Stimulated activated CD4-positive, alpha-beta T cell treated with anti-CD3 and anti-CD28 coated beads, Interleukin-1b, Interleukin-23, amount 100 ng/mL, for 48 hours (primary cell): Measurements from ENCODE around the gene GABBR2.
"Not testable (repeated sequence)": the region's sequence is repeated elsewhere in the genome, so short reads cannot be mapped to it uniquely, and the experiment has no call there.

Experiments used
- DNase-seq: peaks from one replicate; pipeline ENCODE4 v3.0.0-alpha.2; 2020

The GABBR2 gene

DNA sequence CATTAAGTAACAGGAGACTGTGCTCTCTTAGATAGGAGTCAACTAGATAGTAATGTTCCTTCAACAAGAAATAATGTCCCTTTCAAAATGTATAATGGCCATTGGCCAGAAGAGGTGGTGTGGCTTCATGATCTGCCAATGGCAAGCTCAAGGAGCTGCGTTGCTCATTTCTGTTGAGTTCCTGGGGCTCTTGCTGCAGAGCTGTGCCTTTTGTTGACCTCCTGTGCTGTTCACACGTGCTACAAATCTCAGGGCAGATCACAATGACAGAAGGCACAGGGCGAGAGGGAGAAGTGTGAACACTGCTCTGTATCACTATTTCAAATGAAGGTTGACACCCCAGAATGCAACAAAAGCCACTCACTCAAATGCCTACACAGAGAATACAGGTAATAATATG lies 437.3 kb downstream of the GABBR2 start:
- DNase-seq, result no peak

DNA sequence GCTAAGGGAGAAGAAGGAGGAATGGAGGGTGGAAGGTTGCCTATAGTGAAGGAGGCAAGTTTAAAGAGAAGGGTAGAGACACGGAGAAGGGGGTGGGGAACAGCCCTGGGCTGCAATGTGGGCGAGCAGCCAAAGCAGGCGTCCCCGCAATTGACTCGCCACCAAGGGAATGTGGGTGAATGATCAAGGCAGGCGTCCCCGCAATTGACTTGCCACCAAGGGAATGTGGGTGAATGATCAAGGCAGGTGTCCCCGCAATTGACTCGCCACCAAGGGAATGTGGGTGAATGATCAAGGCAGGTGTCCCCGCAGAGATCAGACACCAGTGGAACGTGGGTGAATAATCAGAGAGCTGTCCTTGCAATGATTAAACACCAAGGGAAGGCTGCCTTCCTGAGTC lies 438.5 kb downstream of the GABBR2 start:
- DNase-seq, result not testable (repeated sequence)

DNA sequence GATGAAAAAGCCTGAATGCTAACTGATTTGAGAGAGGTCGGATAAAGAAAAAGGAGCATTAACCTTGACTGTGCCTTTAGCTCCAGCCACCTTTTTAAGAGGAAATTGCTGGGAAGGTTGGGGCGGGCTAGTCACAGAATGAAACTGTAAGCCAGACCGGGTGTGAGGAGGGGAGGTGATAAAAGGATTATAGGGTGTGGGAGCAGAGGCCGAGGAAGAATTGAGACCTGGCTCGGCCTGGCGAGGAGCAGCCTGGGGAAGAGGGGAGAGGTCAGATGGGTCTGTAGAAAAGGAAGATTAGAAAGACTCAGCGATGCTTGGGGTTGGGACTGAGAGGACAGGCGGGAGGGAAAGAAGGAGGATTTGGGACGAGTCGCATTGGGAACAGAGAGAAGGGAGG lies 439.1 kb downstream of the GABBR2 start:
- not testable (repeated sequence) for DNase-seq

DNA sequence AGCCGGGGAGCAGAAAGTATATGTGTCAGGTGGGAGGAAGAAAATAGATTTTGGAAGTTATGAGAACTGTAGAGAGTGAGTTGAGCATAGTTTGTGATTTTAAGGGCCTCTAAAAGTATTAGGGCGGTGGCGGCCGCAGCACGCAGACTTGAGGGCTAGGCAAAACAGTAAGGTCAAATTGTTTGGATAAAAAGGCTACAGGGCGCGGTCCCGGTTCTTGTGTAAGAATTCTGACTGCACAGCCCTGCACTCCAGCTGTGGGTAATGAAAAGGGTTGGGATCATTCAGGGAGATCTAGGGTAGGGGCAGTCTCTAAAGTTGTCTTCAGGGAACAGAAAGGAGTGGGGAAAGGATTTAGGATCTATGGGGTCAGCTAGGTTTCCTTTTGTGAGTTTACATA lies 441.2 kb downstream of the GABBR2 start:
- DNase-seq, result not testable (repeated sequence)

DNA sequence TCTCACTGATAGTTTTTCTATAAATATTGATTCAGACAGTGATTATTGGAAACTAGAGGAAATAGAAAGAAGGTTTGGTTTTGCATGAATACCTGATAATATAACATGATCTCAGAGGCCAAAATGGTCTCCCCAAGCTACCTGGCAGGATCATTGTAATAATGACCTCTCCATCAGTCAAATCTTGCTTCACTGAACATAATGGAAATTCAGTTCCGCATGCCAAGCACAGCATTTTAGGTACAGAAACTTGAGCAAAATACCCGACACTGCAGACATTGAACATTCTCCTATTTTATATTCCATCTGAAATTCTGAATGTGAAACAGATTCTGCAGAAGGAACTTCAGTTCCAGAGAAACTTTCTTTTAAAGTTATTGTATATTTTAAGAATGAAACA lies 444.2 kb downstream of the GABBR2 start:
- DNase-seq, result no peak

DNA sequence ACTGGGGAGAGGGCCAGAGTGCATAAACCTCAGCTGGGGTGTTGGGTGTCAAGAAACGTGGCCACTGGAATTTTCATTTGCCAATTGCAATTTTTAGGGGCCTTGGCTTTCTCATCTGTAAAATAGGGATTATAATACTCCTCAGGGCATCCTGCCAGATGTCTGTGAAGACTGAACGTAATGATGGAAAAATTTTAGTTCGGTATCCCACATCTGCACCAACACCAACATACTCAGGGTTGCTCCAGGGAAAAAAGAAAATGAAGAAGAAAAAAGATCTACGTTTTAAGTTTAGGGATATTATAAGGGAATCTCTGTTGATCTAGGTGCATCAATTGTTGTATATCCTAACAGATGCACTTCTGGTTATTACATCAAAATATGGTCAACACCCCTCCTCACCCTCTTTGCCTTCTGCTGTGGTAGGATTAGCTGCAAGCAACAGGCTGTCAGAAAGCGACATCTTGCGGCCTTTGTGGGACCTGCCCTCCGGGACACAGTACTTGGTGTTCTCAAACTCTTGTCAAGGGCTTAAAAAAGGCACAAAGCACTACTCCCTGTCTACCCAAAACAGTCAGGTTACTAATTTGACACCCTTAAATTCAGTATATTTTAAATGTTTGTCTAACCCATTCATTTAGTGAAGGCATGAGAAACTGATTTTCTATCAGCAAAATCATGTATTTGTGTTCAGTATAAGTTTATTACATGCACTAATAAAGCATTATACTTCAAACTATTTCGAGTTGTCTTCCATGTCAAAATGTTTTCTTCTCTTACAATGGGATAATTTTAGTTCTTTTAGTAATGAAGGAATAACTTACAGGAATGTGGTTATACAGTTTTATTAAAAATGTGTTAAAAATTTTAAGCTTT lies 445.0 kb downstream of the GABBR2 start:
- peak; percentile 82 for DNase-seq

DNA sequence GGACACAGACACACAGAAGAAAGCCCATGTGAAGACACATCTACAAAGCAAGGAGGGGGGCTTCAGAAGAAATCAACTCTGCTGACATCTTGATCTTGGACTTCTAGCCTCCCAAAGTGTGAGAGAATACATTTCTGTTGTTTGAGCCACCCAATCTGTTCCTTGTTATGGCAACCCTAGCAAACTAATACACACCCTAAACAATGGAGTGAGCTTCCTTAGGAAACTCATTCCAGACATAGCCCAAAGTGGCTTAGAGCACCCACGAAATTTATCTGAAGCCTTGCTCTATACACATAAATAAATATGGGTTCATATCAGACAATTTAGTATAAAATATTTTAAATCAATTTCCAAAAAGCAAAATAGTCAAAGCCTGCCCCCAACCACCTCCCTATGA lies 445.7 kb downstream of the GABBR2 start:
- DNase-seq, result no peak

DNA sequence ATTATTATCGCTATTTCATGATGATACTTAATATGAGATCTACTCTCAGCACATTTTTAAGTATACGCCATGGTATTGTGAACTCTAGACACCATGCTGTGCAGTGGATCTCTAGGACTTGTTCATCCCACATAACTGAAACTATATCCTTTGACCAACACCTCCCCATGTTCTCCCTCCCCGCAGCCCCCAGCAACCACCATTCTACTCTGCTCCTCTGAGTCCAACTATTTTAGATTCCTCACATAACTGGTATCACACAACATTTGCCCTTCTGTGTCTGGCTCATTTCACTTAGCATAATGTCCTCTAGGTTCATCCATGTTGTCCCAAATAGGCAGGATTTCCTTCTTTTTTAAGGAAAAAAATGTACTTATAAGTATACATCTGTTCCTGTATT lies 446.7 kb downstream of the GABBR2 start:
- DNase-seq, result no peak

DNA sequence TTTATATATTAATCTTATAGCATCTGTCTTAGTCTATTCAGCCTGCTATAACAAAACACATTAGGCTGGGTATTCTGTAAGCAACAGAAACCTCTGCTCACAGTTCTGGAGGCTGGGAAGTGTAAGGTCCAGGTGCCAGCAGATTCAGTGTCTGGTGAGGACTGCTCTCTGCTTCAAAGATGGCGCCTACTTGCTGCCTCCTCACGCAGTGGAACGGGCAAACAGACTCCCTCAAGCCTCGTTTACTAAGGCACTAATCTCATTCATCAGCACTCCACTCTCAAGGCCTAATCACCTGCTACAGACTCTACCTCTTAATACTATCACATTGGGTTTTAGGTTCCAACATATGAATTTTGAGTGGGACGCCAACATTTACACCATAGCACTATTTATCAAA lies 448.1 kb downstream of the GABBR2 start:
- no peak for DNase-seq

DNA sequence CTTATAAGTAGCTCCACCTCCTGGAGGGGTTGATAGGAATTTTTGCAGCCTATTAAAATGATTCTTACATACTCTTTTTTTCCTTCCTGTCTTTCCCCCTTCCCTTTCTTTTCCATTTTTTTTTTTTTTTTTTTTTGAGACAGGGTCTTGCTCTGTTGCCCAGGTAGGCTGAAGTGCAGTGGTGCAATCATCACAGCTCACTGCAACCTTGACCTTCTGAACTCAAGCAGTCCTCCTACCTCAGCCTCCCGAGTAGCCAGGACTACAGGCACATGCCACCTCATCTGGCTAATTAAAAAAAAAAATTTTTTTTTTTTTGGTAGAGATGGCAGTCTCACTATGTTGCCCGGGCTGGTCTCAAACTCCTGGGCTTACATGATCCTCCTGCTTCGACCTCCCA lies 448.9 kb downstream of the GABBR2 start:
- DNase-seq, result no peak

DNA sequence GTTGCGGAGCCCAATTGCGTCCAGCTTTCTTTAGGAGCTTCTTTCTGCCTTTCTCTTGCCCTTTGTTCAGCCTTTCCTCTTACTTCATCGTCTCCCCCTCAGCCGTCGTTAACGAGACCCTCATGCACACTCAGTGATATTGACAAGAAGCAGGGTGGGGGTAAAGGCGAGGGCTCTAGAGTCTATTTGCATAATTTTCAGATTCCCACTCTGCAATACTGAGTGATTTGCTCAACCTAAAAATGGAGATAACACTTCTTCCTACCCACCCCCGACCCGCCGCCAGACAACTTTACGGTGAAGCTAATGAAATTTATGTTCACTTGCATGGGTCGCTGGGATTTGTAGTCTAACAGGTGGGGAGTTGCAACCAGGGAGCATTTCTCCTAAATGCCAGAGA lies 452.0 kb downstream of the GABBR2 start:
- DNase-seq, result peak; percentile 30

DNA sequence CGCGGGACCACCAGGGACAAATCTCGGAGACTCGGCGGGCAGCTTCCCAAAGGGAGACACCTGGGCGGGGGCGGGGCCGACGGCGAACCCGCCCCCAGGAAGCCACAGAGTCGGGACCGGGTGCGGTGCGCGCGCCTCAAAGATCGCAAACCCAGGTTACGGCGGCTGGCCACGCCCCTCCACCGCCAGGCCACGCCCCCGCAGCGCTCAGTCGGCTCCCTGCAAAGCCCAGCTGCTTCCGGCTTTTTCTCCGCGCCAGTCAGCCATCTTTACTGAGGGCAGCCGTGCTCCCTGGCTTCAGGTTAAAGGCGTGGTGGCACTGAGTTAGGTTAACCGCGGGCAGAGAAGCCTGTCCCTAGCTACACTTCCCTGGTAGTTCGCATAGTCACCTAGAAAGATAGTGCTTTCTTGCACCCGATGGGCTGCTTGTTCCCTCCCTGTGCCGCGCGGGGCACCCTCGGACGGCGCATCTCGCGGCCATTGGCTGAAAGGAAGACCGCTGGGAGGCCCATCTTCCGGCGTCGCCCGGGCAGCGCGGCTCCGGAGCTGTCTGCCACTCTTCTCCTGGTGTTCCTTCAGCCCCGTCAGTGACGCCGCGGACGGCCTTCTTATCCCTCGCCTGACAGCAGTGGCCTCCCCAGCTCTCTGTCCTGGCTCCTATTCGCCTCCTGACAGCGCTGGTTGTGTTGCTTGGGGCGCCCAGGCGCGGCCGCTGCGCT lies 453.0 kb downstream of the GABBR2 start, which contains the start of gene TBC1D2:
Gene TBC1D2 (minus strand): TSS at position 72 of the 719 bp plus-strand sequence. CDS start 108 bp downstream, outside the sequence.
- peak; percentile 96 for DNase-seq

DNA sequence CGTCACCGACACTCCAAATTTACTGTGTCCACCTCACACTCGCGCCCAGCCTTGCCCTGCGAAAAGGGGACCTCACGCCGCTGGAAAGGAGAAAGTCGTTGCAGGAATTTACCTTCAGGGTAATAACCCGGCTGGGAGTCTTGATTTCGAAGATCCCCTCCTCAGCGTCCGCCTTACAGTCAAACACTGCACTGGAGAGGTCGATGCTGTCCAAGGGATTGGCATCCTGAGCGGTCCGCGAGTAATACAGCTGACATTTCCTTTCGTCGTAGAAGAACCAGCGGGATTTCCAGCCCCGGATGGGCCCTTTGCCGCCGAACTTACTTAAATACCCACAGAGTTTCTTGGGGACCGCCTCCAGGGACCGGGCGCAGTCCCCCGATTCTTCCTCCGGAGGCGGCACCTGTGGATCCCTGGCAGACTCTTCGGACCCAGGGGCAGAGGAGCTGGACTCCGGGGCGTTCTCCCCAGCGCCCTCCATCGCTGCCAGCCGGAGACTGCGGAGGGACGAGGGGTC lies 453.6 kb downstream of the GABBR2 start:
- no peak for DNase-seq

DNA sequence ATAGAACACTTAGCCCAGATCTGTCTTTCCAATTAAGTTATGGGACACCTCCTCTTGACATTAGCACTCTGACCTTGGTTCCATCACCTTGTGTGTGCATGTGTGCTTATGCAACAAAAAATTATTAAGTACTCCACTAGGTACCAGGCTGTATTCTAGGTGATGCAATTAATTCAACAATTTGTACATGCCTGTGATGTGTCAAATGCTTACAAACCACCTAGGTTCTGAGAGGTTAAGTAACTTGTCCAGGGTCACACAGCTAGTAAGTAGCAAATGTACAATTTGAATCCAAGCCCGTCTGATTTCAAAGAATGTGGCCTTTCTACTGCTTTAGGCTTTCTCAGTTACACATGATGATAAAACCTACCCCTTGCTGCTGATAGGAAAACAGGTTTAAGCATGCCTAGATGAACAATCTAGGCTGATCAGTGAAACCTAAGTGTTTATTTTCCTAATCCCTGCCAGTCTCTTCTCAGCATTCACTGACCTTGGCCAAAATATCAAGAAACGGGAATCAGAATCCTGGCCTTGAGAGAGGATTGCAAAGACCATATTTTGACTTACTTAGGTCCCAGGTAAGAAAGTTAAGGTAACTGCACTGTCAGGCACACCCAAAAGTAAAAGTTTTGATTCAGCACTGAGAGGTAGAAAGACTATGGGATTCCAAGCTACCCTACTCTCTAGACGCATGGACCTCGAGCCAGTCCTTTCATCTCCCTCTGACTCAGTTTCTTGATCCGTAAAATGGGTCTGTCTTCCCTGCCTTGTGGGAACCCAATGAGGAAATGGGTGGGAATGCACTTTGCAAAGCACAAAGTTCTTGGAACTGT lies 454.3 kb downstream of the GABBR2 start:
- DNase-seq, result no peak

DNA sequence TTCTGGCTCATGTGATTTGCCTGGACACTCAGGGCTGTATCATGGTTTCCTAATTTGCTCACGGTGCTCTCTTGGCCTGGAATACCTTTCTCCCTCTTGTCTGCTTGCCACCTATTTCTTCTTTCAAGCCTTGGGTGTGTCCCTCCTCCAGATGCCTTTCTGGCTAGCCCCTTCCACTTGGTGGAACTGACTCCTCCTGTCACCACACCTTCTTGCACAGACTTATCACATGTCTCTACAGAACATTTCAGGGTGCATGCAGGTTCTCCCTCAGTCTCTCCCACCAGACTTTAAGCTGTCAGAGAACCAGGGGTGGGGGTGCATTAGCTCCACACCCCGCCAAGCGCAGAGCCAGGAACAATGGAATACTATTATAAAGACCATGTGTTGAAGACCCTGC lies 455.2 kb downstream of the GABBR2 start:
- no peak for DNase-seq

DNA sequence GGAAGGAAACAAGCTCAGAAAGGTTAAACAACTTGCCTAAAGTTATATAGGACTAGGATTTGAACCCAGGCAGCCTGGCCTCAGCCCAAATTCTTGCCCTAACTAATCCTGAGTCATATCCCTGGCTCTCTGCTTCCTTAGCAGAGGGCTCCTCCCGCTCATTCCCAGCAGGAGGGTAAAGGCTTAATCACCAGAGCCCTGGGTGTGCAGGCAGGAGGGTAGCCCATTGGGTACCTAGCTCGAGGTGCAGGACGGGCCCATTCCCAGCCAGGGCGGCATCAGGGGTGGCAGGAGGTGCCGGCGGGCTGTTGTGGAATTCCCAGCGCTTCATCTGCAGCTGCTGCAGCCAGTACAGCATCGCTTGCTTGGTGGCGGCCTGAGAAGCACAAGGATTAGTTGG lies 457.2 kb downstream of the GABBR2 start:
- no peak for DNase-seq

DNA sequence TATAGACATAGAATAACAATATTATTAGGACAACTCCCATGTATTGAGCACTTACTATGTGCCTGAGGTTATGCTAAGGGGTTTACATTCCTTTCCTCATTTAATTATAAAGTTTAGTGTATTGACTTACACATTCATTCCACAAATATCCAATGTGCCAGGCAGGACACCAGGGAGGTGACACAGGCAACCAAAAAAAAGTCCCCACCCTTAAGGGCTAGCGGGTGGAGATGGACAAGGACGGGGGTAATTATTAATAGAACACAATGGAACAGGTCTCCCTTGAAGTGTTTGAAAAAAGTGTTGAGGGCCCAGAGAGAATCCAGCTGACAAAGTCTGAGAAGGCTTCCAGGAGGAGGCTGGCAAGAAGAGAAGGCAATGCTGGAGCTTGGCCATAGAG lies 459.0 kb downstream of the GABBR2 start:
- no peak for DNase-seq

DNA sequence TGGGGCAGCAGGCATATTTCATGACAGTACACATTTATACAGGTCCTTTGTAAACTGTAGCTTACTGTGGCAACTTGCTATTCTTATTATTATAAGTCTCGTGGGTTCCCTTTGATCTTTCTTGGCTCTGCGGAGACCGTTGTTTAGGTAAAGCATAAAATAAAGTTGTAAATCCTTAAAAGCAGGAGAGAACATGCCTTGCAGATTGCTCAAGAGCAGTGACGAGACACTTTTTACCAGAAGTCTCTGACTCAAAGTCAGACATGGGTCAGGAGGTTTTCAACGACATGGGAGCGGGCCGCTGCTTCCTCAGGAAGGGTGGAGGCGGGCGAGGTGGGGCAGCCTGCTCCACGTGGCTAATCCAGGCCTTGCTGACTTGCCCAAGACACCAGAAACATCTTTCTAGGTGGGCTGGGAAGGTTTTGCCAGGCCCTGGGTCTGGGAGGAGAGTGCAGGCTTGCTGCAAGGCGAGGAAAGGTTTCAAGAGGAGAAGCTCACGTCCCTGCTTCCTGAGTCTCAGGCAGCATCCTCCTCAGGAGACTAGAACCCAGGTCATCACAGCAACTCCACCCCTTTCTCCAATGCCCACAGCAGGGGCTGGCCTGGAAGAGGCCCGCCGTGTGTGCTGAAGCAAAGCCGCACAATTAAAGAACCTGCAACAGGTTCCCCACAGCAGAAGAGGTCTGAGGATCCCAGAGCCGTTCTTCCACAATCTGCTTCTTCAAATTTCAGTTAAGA lies 459.8 kb downstream of the GABBR2 start:
- DNase-seq, result peak; percentile 17

DNA sequence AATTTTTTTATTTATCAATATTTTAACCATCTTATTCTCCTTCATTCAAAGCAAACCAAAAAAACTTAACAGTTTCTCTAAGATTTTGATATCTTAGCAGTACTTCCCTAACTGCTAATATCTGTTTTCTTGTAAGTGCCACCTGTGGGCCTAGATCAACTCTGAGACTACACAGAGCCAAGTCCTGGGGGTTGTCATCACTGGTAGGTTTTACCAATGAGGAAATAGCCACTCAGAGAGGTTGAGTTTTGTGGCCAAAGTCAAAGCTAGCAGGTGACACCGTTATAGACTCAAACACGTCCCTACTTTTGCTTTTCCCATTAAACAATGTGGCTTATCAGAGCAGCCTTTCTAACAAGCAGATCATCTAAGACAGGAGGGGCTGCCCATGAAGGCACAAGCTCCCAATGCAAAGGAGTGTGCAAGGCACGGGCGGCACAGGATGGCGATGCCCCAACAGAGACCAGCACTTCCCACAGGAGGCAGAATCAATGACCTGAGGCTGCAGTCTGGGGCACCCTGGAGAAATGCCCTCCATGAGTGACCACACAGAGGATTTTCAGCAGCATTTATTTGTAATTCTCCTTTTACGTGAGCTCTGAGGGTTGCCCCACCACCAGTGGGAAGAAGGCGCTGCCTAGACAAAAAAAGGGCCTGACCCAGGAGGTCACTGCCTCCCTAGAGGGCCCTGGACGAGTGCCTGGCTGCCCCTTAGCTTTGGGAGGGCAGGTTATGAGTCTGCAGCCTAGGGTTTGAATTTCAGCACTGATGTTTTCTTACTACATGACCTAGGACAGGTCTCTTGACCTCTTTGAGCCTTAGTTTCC lies 460.7 kb downstream of the GABBR2 start:
- DNase-seq, result no peak

DNA sequence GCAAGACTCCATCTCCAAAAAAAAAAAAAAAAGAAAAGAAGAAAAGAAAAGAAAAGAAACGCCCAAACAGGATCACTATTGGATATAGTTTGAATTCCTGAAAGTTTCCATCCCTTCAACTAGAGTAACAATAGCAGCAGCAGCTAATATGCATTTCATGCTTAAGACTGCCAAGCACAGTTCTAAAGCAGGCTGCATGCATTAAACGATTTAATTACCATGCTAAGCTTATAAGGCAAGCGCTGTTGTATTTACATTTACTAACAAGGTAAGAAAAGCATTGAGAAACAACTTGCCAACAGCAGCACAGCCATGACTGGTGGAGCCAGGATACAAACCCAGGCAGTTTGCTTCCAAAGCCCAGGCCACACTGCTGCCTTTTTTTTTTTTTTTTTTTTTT lies 466.3 kb downstream of the GABBR2 start:
- no peak for DNase-seq
